PC-9 (cell line): Measurements from ENCODE around the gene CCDC138. TPM values are rescaled to one million over a fixed set of nuclear protein-coding genes. Genes with fewer than 3 reads are reported as not detected.

Source experiments
- BruUV-seq: library from RNA; stranded (reverse); fragments of 400-500 nt; replicated peaks from 2 replicates; lab custom pipeline; 2021; lab: Mats Ljungman, UMichigan
- CTCF ChIA-PET: fragments of 300-600 bp; sonication (Branson Sonifier 250); formaldehyde crosslinking; loops from one replicate; lab custom pipeline; 2022; ENCODE audit warnings: antibody characterized with exemption; lab: Charles Lee
- POLR2A ChIA-PET: fragments of 300-600 bp; sonication (Branson Sonifier 250); formaldehyde crosslinking; loops from one replicate; lab custom pipeline; 2022; ENCODE audit warnings: antibody characterized with exemption; ENCODE audit not compliant: unreplicated experiment; lab: Charles Lee
- DNase-seq, 2 experiments: peaks; one replicate each; pipeline versions ENCODE4 v3.0.0 to v3.0.0-alpha.2; 2015 to 2022; ENCODE audit warnings: mixed read lengths in 1 of 2
- H2AFZ ChIP-seq: fragments of 200-600 bp; sonication (generic); 2 replicates; pipeline ENCODE4 v1.8.1; 2017; ENCODE audit warnings: antibody characterized with exemption
- H3F3A ChIP-seq: fragments of 200-600 bp; sonication (generic); 2 replicates; pipeline ENCODE4 v1.8.1; 2017; ENCODE audit warnings: antibody characterized with exemption, mild to moderate bottlenecking, low read depth; ENCODE audit not compliant: insufficient read depth
- H3K27ac ChIP-seq: fragments of 200-600 bp; sonication (generic); 2 replicates; pipeline ENCODE4 v1.6.1; 2016; ENCODE audit warnings: mixed run types
- H3K27me3 ChIP-seq: fragments of 200-600 bp; sonication (generic); 2 replicates; pipeline ENCODE4 v1.6.1; 2016; ENCODE audit warnings: low read depth, mixed run types; ENCODE audit not compliant: insufficient read depth
- H3K36me3 ChIP-seq: fragments of 200-600 bp; sonication (generic); 2 replicates; pipeline ENCODE4 v1.6.1; 2016; ENCODE audit warnings: low read depth, mixed run types
- H3K4me1 ChIP-seq: fragments of 200-600 bp; sonication (generic); replicated peaks from 2 replicates; pipeline ENCODE4 v1.6.1; 2016; ENCODE audit warnings: mixed run types; ENCODE audit not compliant: insufficient read depth
- H3K4me2 ChIP-seq: fragments of 200-600 bp; sonication (generic); 2 replicates; pipeline ENCODE4 v1.6.1; 2017; ENCODE audit warnings: mixed run types
- H3K4me3 ChIP-seq: fragments of 200-600 bp; sonication (generic); 2 replicates; pipeline ENCODE4 v1.6.1; 2016; ENCODE audit warnings: mixed run types
- H3K79me2 ChIP-seq: fragments of 200-600 bp; sonication (generic); 2 replicates; pipeline ENCODE4 v1.6.1; 2017; ENCODE audit warnings: low read depth, mixed run types
- H3K9me2 ChIP-seq: fragments of 200-600 bp; sonication (generic); 2 replicates; pipeline ENCODE4 v1.8.1; 2017; ENCODE audit warnings: mild to moderate bottlenecking; ENCODE audit not compliant: insufficient read depth
- H3K9me3 ChIP-seq: fragments of 200-600 bp; sonication (generic); 2 replicates; pipeline ENCODE4 v1.8.1; 2016; ENCODE audit warnings: low read depth; ENCODE audit not compliant: insufficient read depth
- H4K20me1 ChIP-seq: fragments of 200-600 bp; sonication (generic); 2 replicates; pipeline ENCODE4 v1.8.1; 2017; ENCODE audit not compliant: insufficient read depth
- CTCF ChIP-seq: fragments of 200-600 bp; sonication (generic); conservative IDR thresholded peaks from 2 replicates; pipeline ENCODE4 v1.6.1; 2017; ENCODE audit warnings: mixed run types, antibody characterized with exemption, mild to moderate bottlenecking, moderate library complexity
- EZH2 ChIP-seq: fragments of 200-600 bp; sonication (generic); IDR thresholded peaks from 2 replicates; pipeline ENCODE4 v1.8.0; 2017; ENCODE audit warnings: antibody characterized with exemption, low read depth
- intact Hi-C: fragments of 100-400 bp; cut with micrococcal nuclease; formaldehyde crosslinking; loops from one replicate; pipeline ENCODE4 v1.10.0; 2022; ENCODE audit not compliant: unreplicated experiment
- total RNA-seq: library from RNA; stranded (reverse); gene quantifications from 2 replicates; pipeline ENCODE4 v1.2.3, GENCODE V29; 2021

The CCDC138 gene
- total RNA-seq, 1 experiment from 2014 or later = 10.1 TPM

GRCh38 chr2:108895188-108895587 lies 108.6 kb downstream of the CCDC138 start:
- peaks cover 5% of the 10 kb centered on the region; the same call in 1 of the 2 replicates for H3K9me3 ChIP-seq
- H4K20me1 ChIP-seq = no peaks in the 10 kb centered on the region
- H3K4me2 ChIP-seq = no peak overlapping the region
- intact Hi-C loops = no loop called here
- CTCF ChIA-PET = no interaction called here
- H3K9me2 ChIP-seq = no peaks in the 10 kb centered on the region
- no TSS peak for BruUV-seq
- no peak overlapping the region for H2AFZ ChIP-seq
- H3K4me3 ChIP-seq = no peak overlapping the region
- no peak for DNase-seq
- H3F3A ChIP-seq = no peaks in the 10 kb centered on the region
- H3K27me3 ChIP-seq = no peaks in the 10 kb centered on the region
- no peak for TF ChIP-seq CTCF
- no peak for TF ChIP-seq EZH2
- H3K36me3 ChIP-seq = no peaks in the 10 kb centered on the region
- no peak overlapping the region for H3K27ac ChIP-seq
- POLR2A ChIA-PET = no interaction called here
- H3K79me2 ChIP-seq = no peaks in the 10 kb centered on the region
- H3K4me1 ChIP-seq = peaks cover 5% of the 10 kb centered on the region; the same call in 1 of the 2 replicates

GRCh38 chr2:108896741-108897140 lies 110.2 kb downstream of the CCDC138 start:
- 0 out of 2 replicates have a peak, but pooled peaks cover 3% of the 10 kb centered on the region for H3K9me3 ChIP-seq
- BruUV-seq = no TSS peak
- H3K79me2 ChIP-seq = no peaks in the 10 kb centered on the region
- DNase-seq = no peak
- H2AFZ ChIP-seq = no peak overlapping the region
- ChIA-PET CTCF (no interaction called here), POLR2A (no interaction called here)
- peaks cover 5% of the 10 kb centered on the region; the same call in 1 of the 2 replicates for H3K4me1 ChIP-seq
- no peak overlapping the region for H3K4me3 ChIP-seq
- no peaks in the 10 kb centered on the region for H3K9me2 ChIP-seq
- no peaks in the 10 kb centered on the region for H3K27me3 ChIP-seq
- no peaks in the 10 kb centered on the region for H4K20me1 ChIP-seq
- H3F3A ChIP-seq = no peaks in the 10 kb centered on the region
- H3K27ac ChIP-seq = no peak overlapping the region
- TF ChIP-seq EZH2 = no peak
- no peak overlapping the region for H3K4me2 ChIP-seq
- no peaks in the 10 kb centered on the region for H3K36me3 ChIP-seq
- intact Hi-C loops = no loop called here

GRCh38 chr2:108898315-108899082 lies 111.9 kb downstream of the CCDC138 start:
- H2AFZ ChIP-seq = no peak overlapping the region
- H3K27ac ChIP-seq = no peak overlapping the region
- POLR2A ChIA-PET = no interaction called here
- 0 out of 2 replicates have a peak, but pooled peaks cover 3% of the 10 kb centered on the region for H3K9me3 ChIP-seq
- no TSS peak for BruUV-seq
- no peaks in the 10 kb centered on the region for H3K27me3 ChIP-seq
- DNase-seq = no peak
- H4K20me1 ChIP-seq = no peaks in the 10 kb centered on the region
- CTCF ChIA-PET = interaction anchor here (0.5 kb wide), 1 partner anchor 301 kb away, joined by 3 read pairs; no protein-coding TSS in a partner anchor
- H3K4me2 ChIP-seq = no peak overlapping the region
- intact Hi-C loops = no loop called here
- H3K4me1 ChIP-seq = 0 out of 2 replicates have a peak, but pooled peaks cover 1% of the 10 kb centered on the region
- H3K36me3 ChIP-seq = no peaks in the 10 kb centered on the region
- no peaks in the 10 kb centered on the region for H3K9me2 ChIP-seq
- TF ChIP-seq EZH2 (no peak), CTCF (no peak)
- no peak overlapping the region for H3K4me3 ChIP-seq
- no peaks in the 10 kb centered on the region for H3K79me2 ChIP-seq
- H3F3A ChIP-seq = no peaks in the 10 kb centered on the region
